A673 (cell line): Measurements from ENCODE around the gene ITSN2. TPM values are rescaled to one million over a fixed set of nuclear protein-coding genes. Genes with fewer than 3 reads are reported as not detected.

Source experiments
- BruUV-seq: library from RNA; stranded (reverse); fragments of 400-500 nt; replicated peaks from 2 replicates; lab custom pipeline; 2021; lab: Mats Ljungman, UMichigan
- CTCF ChIA-PET: fragments of 300-600 bp; sonication (Branson Sonifier 250); formaldehyde crosslinking; loops from one replicate; lab custom pipeline; 2022; ENCODE audit warnings: antibody characterized with exemption; lab: Charles Lee
- POLR2A ChIA-PET: fragments of 300-600 bp; sonication (Branson Sonifier 250); formaldehyde crosslinking; loops from one replicate; lab custom pipeline; 2022; ENCODE audit warnings: antibody characterized with exemption; ENCODE audit not compliant: low non-redundant PET; lab: Charles Lee
- DNase-seq: peaks from one replicate; pipeline ENCODE4 v3.0.0-alpha.2; 2015; ENCODE audit warnings: low spot score
- H3K27ac ChIP-seq: fragments of 200-600 bp; sonication (generic); 2 replicates; pipeline ENCODE4 v1.5.1; 2016; ENCODE audit warnings: mixed run types, low read depth, mild to moderate bottlenecking, mixed read lengths, antibody characterized with exemption, low read length; ENCODE audit not compliant: poor library complexity, severe bottlenecking
- H3K27me3 ChIP-seq: fragments of 200-600 bp; sonication (generic); replicated peaks from 2 replicates; pipeline ENCODE4 v1.6.1; 2017; ENCODE audit warnings: mixed run types, low read depth, mild to moderate bottlenecking, mixed read lengths, antibody characterized with exemption, low read length; ENCODE audit not compliant: insufficient read depth, poor library complexity
- H3K36me3 ChIP-seq: fragments of 200-600 bp; sonication (generic); 2 replicates; pipeline ENCODE4 v1.6.1; 2016; ENCODE audit warnings: mixed run types, mild to moderate bottlenecking, mixed read lengths, antibody characterized with exemption, low read length; ENCODE audit not compliant: insufficient read depth, poor library complexity, severe bottlenecking
- H3K4me1 ChIP-seq: fragments of 200-600 bp; sonication (generic); 2 replicates; pipeline ENCODE4 v1.6.1; 2017; ENCODE audit warnings: mixed run types, mild to moderate bottlenecking, mixed read lengths, antibody characterized with exemption, low read length; ENCODE audit not compliant: insufficient read depth, poor library complexity, severe bottlenecking
- H3K4me3 ChIP-seq: fragments of 200-600 bp; sonication (generic); 2 replicates; pipeline ENCODE4 v1.5.1; 2016; ENCODE audit warnings: low read depth, mixed run types, mild to moderate bottlenecking, mixed read lengths, low read length; ENCODE audit not compliant: poor library complexity, severe bottlenecking
- H3K9me3 ChIP-seq: fragments of 200-600 bp; sonication (generic); 2 replicates; pipeline ENCODE4 v1.6.1; 2016; ENCODE audit warnings: mixed run types, low read depth, mild to moderate bottlenecking, mixed read lengths, antibody characterized with exemption, low read length; ENCODE audit not compliant: poor library complexity, severe bottlenecking
- EZH2 ChIP-seq: fragments of 200-600 bp; sonication (generic); IDR thresholded peaks from 2 replicates; pipeline ENCODE4 v1.6.1; 2017; ENCODE audit warnings: borderline replicate concordance, low read depth, mild to moderate bottlenecking, mixed read lengths, antibody characterized with exemption, low read length; ENCODE audit not compliant: poor library complexity, severe bottlenecking
- intact Hi-C: fragments of 100-400 bp; cut with micrococcal nuclease; formaldehyde crosslinking; loops from one replicate; pipeline ENCODE4 v1.10.0; 2022; ENCODE audit not compliant: unreplicated experiment
- total RNA-seq: library from RNA; stranded (reverse); gene quantifications from 2 replicates; pipeline ENCODE4 v1.2.3, GENCODE V29; 2021
- TF ChIP-seq, protein P1 (sequence below): fragments of 300-800, 200-600 bp; sonication (generic); conservative IDR thresholded peaks from 2 replicates; pipeline ENCODE4 v1.5.1; 2017; ENCODE audit warnings: low read depth, mild to moderate bottlenecking, antibody characterized with exemption, low read length, moderate library complexity, mixed read lengths

The ITSN2 gene
- total RNA-seq, 1 experiment from 2014 or later, result 16.4 TPM

- CTCF ChIA-PET, result no interaction called here
- BruUV-seq, result no TSS peak
- Histone ChIP-seq H3K36me3 (no peaks in the 10 kb centered on the region), H3K9me3 (no peaks in the 10 kb centered on the region), H3K27me3 (no peaks in the 10 kb centered on the region), H3K4me1 (no peaks in the 10 kb centered on the region), H3K27ac (no peak overlapping the region), H3K4me3 (no peak overlapping the region)
- TF ChIP-seq EZH2, result no peak
- TF ChIP-seq, protein P1, sequence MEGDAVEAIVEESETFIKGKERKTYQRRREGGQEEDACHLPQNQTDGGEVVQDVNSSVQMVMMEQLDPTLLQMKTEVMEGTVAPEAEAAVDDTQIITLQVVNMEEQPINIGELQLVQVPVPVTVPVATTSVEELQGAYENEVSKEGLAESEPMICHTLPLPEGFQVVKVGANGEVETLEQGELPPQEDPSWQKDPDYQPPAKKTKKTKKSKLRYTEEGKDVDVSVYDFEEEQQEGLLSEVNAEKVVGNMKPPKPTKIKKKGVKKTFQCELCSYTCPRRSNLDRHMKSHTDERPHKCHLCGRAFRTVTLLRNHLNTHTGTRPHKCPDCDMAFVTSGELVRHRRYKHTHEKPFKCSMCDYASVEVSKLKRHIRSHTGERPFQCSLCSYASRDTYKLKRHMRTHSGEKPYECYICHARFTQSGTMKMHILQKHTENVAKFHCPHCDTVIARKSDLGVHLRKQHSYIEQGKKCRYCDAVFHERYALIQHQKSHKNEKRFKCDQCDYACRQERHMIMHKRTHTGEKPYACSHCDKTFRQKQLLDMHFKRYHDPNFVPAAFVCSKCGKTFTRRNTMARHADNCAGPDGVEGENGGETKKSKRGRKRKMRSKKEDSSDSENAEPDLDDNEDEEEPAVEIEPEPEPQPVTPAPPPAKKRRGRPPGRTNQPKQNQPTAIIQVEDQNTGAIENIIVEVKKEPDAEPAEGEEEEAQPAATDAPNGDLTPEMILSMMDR, result no peak
- DNase-seq, result no peak
- POLR2A ChIA-PET, result no interaction called here
- intact Hi-C loops, result no loop called here
Observed at GRCh38 chr2:24206714-24207113, 153.6 kb downstream of the ITSN2 start.

DNA sequence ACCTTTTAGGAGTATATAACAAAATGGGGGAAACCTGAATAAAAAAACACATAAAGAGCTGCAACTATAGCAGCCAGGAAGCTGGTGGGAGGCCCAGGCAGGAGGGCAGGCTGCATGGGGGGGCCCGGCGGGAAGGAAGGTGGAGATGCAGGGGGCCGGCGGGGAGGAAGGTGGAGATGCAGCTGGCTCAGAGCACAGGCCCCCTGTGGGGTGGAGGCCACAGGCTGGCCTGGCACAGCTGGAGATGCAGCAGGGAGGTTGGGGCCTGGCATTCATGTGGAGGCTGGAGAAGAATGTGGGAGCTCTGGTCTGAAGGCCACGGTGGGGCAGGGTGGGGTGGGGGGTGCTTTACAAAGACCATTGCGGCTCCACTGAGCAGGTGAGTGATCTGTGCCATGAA lies 154.1 kb downstream of the ITSN2 start:
- TF ChIP-seq, protein P1, result no peak
- TF ChIP-seq EZH2, result no peak
- ChIA-PET CTCF (no interaction called here), POLR2A (no interaction called here)
- DNase-seq, result no peak
- no TSS peak for BruUV-seq
- Histone ChIP-seq H3K9me3 (no peaks in the 10 kb centered on the region), H3K4me3 (no peak overlapping the region), H3K4me1 (no peaks in the 10 kb centered on the region), H3K27ac (no peak overlapping the region), H3K27me3 (no peaks in the 10 kb centered on the region), H3K36me3 (no peaks in the 10 kb centered on the region)
- intact Hi-C loops, result no loop called here

DNA sequence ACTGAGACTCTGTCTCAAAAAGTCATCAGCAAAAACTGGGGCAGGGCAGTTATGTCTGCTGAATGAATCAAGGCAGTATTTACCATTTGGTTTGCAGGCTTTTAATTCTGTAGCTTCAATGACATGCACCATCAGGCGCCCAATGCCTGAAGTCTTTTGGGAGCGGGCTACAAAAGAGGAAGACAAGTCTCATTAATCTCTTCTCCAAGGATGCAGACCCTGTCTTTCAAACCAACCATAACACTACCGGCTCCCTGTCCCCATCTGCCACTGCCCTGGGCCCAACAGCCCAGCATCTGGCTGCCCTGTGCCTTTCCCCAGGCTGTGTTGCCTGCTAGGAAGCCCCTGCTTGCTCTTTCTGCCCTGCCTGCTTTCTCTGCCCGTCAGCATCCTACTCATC lies 155.2 kb downstream of the ITSN2 start:
- DNase-seq, result no peak
- BruUV-seq, result no TSS peak
- Histone ChIP-seq H3K9me3 (no peaks in the 10 kb centered on the region), H3K27ac (no peak overlapping the region), H3K4me3 (no peak overlapping the region), H3K4me1 (no peaks in the 10 kb centered on the region), H3K27me3 (no peaks in the 10 kb centered on the region), H3K36me3 (no peaks in the 10 kb centered on the region)
- intact Hi-C loops, result no loop called here
- ChIA-PET CTCF (no interaction called here), POLR2A (interaction anchor here (0.7 kb wide), 1 partner anchor 99 kb away, joined by 4 read pairs; no protein-coding TSS in a partner anchor)
- no peak for TF ChIP-seq EZH2
- TF ChIP-seq, protein P1, result no peak
